K562 (cell line): Measurements from ENCODE around the gene LENG8. TPM values are rescaled to one million over a fixed set of nuclear protein-coding genes. Genes with fewer than 3 reads are reported as not detected.

Experiments used
- ATF4 ChIP-seq: fragments of 450-650 bp; formaldehyde crosslinking; IDR thresholded peaks from 2 replicates; pipeline ENCODE4 v1.4.0; 2022; ENCODE audit warnings: mild to moderate bottlenecking, moderate library complexity
- DACH1 ChIP-seq: fragments of 450-650 bp; IDR thresholded peaks from 2 replicates; pipeline ENCODE4 v1.6.1; 2018; ENCODE audit not compliant: partially characterized antibody
- SRF ChIP-seq, 2 experiments: fragments of 250-450, 450-650 bp in 1 of 2; sonication (Bioruptor Pico) in 1 of 2; sonication (generic) in 1 of 2; formaldehyde crosslinking; IDR thresholded peaks; 2 replicates each; pipeline versions ENCODE4 v1.5.0 to v1.5.1; 2020 to 2022; ENCODE audit warnings: mild to moderate bottlenecking in 1 of 2, missing genetic modification reagents in 1 of 2
- TCFL5 ChIP-seq: fragments of 250-450 bp; sonication (Bioruptor Pico); conservative IDR thresholded peaks from 2 replicates; pipeline ENCODE4 v1.6.1; 2021; ENCODE audit warnings: mild to moderate bottlenecking, moderate library complexity, matching md5 sums
- ZNF124 ChIP-seq: sonication (generic); formaldehyde crosslinking; IDR thresholded peaks from 2 replicates; pipeline ENCODE4 v1.8.1; 2022; ENCODE audit warnings: missing genetic modification reagents
- ZNF584 ChIP-seq: fragments of 200-800 bp; sonication (Bioruptor generic); IDR thresholded peaks from 2 replicates; pipeline ENCODE4 v1.6.1; 2016; ENCODE audit warnings: low read depth, mild to moderate bottlenecking, missing genetic modification characterization, missing compliant biosample characterization
- polyA plus RNA-seq, 8 experiments: library from polyadenylated mRNA; depleted of rRNA in 4 of 8; stranded (reverse) in 5 of 8; unstranded in 3 of 8; fragments of >200 nt; fragmentation: Nextera tagmentation in 2 of 8; fragmentation: Illumina TruSeq in 1 of 8; extraction: Ambion mirVana in 2 of 8; extraction: Trizol in 1 of 8; gene quantifications; 2 replicates each; pipeline versions ENCODE4 v1.2.1 to v1.2.3, GENCODE V29; 2011 to 2014; ENCODE audit warnings: inconsistent platforms in 1 of 8, missing spikeins in 1 of 8
- total RNA-seq, 7 experiments: library from RNA; depleted of rRNA in 6 of 7; stranded (reverse); fragments of >200 nt in 6 of 7; fragmentation: Illumina TruSeq in 2 of 7; extraction: Trizol in 2 of 7; gene quantifications; 2 replicates each; pipeline versions ENCODE4 v1.2.1 to v1.2.3, GENCODE V29; 2011 to 2021; ENCODE audit warnings: low replicate concordance in 1 of 7
- TF ChIP-seq, protein P1 (sequence below), 2 experiments: fragments of 450-650 bp in 1 of 2; sonication (generic) in 1 of 2; formaldehyde crosslinking in 1 of 2; IDR thresholded peaks; 2 replicates each; pipeline versions ENCODE4 v1.7.1 to v1.9.0; 2016 to 2022; ENCODE audit warnings: inconsistent platforms in 1 of 2, mild to moderate bottlenecking in 1 of 2, missing genetic modification reagents in 1 of 2
- TF ChIP-seq, protein P2 (sequence below): sonication (generic); formaldehyde crosslinking; IDR thresholded peaks from 2 replicates; pipeline ENCODE4 v1.8.1; 2022; ENCODE audit warnings: missing genetic modification reagents

LENG8 gene
- total and polyA plus RNA-seq, 9 of the 15 experiments (the other 6 are each of a cell fraction or from before 2014, with no cell fraction given) = 0.74 to 146 (median 28.1) TPM

GRCh38 chr19:54448774-54449700 is at the start of gene LENG8 (continued):
- TF ChIP-seq, protein P1, sequence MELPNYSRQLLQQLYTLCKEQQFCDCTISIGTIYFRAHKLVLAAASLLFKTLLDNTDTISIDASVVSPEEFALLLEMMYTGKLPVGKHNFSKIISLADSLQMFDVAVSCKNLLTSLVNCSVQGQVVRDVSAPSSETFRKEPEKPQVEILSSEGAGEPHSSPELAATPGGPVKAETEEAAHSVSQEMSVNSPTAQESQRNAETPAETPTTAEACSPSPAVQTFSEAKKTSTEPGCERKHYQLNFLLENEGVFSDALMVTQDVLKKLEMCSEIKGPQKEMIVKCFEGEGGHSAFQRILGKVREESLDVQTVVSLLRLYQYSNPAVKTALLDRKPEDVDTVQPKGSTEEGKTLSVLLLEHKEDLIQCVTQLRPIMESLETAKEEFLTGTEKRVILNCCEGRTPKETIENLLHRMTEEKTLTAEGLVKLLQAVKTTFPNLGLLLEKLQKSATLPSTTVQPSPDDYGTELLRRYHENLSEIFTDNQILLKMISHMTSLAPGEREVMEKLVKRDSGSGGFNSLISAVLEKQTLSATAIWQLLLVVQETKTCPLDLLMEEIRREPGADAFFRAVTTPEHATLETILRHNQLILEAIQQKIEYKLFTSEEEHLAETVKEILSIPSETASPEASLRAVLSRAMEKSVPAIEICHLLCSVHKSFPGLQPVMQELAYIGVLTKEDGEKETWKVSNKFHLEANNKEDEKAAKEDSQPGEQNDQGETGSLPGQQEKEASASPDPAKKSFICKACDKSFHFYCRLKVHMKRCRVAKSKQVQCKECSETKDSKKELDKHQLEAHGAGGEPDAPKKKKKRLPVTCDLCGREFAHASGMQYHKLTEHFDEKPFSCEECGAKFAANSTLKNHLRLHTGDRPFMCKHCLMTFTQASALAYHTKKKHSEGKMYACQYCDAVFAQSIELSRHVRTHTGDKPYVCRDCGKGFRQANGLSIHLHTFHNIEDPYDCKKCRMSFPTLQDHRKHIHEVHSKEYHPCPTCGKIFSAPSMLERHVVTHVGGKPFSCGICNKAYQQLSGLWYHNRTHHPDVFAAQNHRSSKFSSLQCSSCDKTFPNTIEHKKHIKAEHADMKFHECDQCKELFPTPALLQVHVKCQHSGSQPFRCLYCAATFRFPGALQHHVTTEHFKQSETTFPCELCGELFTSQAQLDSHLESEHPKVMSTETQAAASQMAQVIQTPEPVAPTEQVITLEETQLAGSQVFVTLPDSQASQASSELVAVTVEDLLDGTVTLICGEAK (IDR thresholded peaks at IDR 0.05) = peak; percentile 80
- TF ChIP-seq, protein P1 (CRISPR knock-in tag; IDR thresholded peaks at IDR 0.05) = no peak
- no peak for TF ChIP-seq TCFL5 (CRISPR knock-in tag)
- no peak for TF ChIP-seq ZNF584 (CRISPR knock-in tag)
- TF ChIP-seq, protein P2, sequence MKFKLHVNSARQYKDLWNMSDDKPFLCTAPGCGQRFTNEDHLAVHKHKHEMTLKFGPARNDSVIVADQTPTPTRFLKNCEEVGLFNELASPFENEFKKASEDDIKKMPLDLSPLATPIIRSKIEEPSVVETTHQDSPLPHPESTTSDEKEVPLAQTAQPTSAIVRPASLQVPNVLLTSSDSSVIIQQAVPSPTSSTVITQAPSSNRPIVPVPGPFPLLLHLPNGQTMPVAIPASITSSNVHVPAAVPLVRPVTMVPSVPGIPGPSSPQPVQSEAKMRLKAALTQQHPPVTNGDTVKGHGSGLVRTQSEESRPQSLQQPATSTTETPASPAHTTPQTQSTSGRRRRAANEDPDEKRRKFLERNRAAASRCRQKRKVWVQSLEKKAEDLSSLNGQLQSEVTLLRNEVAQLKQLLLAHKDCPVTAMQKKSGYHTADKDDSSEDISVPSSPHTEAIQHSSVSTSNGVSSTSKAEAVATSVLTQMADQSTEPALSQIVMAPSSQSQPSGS (CRISPR knock-in tag) = peak; percentile 64; the same call in 1 of the 2 replicates
- TF ChIP-seq SRF (CRISPR knock-in tag; IDR thresholded peaks at IDR 0.05) = peak in 1 of 2 experiments; percentile 94; a peak in 3 of 4 replicates
- no peak for TF ChIP-seq ZNF124
- 0 out of 2 replicates have a peak, but pooled peaks have one; percentile 7 for TF ChIP-seq ATF4 (CRISPR knock-in tag)
- TF ChIP-seq DACH1 = no peak
